Right forelimb (tissue), 1 donor: ENCODE results near the gene ZFYVE9.
"Not testable (repeated sequence)": the region's sequence is repeated elsewhere in the genome, so short reads cannot be mapped to it uniquely, and the experiment has no call there.

Experiments
- DNase-seq: peaks from one replicate; pipeline ENCODE4 v3.0.0-alpha.2; 2018

The ZFYVE9 gene

DNA sequence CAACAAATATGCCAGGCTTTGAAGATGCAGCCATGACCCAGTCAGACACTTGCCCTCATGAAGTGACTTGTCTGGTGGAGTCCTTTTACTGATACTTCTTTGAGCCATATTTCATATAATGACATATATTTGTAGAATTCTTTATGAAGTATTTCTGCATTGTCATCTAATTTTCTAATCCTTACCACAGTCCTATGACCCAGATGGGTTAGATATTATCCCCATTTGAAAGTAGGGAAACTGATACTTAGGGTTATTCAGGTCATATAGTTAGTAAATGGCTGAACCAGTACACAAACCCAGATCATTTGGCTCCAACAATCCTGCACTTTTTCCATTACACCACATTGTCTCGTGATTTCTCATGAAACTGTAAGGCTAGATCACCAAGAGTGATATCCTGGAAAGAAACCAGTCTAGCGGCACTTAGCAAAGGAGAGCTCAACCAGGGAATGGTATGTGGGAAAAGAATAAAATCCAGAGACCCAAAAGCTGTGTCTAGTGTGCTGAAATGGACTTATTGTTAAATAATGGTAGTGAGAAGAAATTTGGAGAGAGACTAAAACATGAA, 49.6 kb downstream of the ZFYVE9 start:
- DNase-seq: no peak

DNA sequence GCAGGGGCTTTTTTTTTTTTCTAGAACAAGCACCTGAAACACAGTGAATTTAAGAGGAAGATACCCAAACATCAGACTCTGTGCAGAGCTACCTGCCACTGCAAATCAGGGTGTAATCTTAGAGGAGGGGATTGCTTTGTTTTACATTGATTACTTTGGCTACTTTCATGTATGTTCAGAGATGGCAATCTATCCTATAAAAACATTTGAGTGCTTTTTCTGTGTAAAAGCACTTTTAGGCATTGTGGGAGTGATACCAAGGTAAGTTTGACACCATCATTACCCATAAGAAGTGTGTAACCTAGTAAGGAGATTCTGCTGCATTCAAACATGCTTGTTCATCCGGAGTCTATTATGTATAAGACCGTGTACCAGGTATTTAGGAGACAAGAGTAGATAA, 50.1 kb downstream of the ZFYVE9 start:
- no peak for DNase-seq

DNA sequence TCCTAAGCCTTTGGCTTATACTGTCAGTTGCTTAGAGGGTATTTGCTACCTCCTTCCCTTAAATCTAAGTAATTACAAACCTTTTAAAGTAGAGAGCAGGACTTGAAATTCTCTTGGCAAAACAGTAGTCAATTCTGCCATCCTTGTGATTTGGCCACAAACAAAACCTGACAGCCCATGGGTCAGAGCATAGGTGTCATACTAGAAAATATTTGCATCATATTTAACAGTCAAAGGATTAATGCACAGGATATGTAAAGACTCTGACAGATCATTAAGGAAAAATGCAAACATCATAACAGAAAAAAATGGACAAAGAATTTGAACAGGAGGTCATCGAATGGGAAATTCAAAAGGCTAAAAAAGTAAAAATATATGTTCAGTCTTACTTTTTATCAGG, 50.5 kb downstream of the ZFYVE9 start:
- no peak for DNase-seq

DNA sequence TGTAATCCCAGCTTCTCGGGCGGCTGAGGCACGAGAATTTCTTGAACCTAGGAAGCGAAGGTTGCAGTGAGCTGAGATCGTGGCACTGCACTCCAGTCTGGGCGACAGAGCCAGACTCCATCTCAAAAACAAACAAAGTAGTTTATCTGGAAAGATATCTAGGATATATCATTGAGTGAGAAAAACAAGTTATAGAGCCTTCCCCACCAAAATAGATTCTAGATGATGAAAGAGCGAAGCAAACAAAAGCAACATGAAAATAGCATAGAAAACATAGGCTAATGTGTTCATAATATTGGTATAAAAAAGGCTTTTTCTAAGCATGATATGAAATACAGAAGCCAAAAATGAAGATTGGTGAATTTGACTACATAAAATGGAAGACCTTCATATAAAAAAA, 52.1 kb downstream of the ZFYVE9 start:
- no peak for DNase-seq

DNA sequence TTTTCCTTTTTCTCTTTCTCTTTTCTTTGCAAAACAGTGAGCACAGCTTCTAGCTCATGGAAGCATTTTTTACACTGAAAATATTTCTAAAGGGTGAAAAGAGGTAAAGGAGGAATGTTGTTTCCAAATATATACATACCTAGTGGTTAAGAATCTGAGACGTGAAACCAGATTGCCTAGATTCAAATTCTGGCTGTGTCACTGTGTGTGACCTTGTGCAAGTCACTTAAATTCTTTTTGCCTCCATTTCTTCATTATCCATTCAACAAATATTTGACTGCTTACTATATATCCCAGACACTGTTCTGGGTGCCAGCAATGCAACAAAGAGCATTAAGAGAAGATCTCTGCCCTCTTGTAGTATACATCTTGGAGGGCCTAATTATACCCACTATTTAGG, 53.3 kb downstream of the ZFYVE9 start:
- no peak for DNase-seq

DNA sequence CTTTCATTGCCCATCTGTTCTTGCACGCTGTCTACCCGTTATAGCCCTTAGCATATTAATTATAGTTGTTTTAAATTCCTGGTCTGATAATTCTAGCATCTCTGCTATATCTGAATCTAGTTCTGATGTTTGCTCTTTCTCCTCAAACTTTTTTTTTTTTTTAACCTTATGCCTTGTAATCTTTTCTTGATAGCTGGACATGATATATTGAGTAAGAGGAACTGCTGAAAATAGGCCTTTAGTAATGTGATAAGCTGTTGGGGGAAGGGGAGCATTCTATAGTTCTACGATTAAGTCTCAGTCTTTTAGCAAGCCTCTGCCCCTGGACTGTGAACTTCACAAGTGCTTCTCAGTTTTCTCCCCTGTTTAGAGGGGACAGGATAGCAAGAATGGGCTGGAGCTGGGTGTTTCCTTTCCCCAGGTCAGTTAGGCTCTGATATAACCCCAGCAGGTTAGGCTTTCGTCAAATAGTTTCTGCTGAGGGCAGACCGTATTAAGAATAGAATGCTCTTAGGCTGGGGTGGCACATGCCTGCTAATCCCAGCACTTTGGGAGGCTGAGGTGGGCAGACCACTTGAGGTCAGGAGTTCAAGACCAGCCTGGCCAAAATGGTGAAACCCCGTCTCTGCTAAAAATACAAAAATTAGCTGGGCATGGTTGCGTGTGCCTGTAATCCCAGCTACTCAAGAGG, 62.2 kb downstream of the ZFYVE9 start:
- no peak for DNase-seq

DNA sequence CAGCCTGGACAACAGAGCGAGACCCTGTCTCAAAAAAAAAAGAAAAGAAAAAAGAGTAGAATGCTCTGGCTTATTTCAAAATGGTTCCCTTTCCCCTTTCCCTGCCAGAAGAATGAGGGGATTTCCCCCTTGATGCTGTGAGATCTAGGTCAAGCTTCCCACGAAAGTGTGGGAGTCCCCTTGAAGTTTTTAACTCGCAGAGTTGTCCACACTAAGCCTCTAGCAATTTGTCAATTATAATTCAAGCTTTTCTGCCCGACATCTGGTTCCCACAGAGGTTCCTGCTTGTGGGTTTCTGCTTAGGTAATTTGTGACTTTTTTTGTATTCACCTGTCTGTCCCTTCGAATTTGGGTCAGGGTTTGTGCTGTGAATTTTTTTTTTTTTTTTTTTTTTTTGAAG, 62.8 kb downstream of the ZFYVE9 start:
- no peak for DNase-seq

DNA sequence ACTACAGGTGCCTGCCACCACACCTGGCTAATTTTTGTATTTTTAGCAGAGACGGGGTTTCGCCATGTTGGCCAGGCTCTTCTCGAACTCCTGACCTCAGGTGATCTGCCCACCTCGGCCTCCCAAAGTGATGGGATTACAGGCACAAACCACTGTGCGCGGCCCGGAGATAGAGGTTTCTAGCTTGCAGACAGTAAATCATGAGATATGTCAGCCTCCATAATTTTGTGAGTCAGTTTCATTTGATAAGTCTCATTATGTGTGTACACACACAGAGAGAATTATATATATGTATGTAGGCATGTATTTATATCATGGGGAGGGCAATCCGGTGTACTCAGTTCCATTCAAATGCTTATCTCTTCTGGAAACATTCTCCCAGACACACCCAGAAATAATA, 64.8 kb downstream of the ZFYVE9 start:
- not testable (repeated sequence) for DNase-seq

DNA sequence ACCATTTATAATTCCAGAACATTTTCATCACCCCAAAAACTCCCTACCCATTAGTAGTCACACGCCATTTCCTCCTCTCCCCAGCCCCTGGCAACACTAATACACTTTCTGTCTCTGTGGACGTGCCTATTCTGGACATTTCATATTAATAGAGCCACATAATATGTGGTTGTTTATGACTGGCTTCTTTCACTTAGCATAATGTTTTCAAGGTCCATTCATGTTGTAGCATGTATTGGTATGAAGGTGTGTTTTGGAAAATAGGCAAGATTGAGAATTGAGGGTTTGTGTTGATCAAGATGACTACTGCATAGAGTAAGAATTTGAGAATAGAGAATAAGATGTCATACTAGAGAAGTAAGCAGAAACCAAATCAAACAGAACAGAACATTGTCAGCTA, 67.5 kb downstream of the ZFYVE9 start:
- DNase-seq: no peak

DNA sequence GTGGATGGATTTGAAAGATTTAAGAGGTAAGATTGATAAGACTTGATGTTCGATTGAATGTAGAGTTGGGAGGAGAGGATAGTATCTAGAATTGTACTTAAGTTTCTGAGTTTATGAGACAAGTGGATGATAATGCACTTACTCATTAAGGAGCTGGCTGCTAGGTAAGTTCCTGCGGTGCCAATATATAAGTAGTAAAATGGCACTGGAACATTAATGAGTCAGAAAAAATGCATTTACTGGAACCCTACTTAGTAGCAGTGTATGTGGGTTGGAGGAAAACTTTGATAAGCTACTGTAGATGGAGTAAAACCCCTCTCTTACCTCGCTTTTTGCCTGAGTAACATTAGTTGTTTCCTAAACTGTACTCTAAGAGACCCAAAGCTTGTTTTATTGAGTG, 68.2 kb downstream of the ZFYVE9 start:
- DNase-seq: no peak

DNA sequence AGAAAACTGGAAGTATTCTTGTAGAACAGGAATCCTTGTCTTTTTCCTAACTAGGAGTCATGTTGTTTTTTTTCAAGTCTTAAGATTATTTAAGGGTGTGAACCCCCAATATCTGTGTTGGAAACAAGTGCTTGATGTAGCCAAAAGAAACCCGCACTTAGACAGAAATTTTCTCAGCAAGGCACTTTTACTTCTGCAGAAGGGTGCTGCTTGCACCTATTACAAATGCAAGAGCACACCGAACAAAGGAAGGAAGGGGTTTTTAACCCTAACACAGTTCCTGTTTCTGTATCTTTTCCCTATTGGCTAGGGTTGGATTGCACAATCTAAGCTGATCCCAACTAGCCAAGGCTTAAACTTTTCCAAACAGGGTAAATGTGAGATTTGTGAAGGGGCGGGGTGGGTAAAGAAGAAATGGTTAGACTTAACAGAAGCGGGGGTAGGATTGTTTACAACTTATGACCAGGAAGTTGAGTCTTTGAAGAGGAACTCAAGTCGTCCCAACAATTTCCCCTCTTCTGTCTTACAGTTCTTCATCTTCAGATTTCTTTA, 75.1 kb downstream of the ZFYVE9 start:
- no peak for DNase-seq

DNA sequence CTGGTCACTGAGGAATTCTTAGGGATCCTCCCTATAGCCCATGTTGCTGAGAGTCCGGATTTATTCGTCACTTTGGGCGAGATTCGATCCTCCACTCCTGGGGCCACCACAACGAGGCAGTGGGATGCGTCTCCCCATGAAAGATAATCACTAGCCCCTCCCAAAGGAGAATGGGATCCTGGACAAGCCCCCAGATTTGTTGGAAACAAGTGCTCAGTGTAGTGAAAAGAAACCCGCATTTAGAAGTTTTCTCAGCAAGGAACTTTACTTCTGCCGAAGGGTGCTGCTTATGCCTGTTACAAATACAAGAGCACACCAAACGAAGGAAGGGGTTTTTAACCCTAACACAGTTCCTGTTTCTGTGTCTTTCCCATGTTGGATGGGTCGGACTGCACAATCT, 83.3 kb downstream of the ZFYVE9 start:
- no peak for DNase-seq

DNA sequence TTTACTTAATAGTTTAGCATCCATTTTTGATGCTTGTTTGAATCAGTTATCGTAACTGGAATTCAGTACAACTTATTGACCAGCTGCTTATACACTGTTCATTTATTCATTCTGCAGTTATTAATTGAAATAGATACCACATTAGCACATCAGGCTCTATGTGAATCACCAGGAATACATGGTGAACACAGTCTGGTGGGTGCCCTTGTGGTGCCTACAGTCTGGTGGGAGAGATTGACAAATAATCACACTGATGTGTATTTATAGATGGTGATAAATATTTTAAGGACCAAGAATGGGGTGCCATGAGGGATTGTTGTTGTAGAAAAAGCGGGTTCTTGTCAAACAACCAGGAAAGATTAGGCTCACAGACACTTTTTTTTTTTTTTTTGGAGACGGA, 87.6 kb downstream of the ZFYVE9 start:
- DNase-seq: no peak

DNA sequence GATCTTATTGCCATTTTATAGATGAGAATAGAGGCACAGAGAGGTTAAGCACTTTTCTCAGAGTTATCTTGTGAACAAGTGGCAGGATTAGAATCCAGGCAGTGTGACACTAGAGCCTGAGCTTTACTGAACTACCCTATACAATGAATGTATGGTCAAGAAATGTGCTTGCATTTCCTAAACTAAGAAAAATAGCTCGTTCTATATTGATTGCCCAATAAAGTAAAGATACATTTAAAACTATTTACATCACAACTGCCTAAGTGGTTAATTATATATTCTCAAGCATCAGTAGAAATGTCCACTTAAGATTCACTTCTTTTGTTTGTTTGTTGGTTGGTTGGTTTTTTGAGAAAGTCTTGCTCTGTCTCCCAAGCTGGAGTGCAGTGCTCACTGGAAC, 91.6 kb downstream of the ZFYVE9 start:
- DNase-seq: no peak

DNA sequence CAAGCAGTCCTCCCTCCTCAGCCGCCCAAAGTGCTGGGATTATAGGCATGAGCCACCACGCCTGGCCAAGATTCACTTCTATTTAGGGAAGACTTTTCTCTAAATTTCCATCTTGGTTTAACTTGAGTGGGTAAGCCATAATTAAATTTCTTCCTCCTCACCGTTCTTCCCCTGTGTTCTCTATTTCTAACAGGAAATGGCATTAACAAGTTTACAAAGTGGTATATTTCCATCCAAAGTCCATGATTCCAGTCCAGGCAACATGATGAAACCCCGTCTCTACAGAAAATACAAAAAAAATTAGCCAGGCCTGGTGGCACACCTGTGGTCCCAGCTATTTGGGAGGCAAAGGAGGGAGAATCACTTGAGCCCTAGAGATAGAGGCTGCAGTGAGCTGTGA, 92.1 kb downstream of the ZFYVE9 start:
- no peak for DNase-seq

DNA sequence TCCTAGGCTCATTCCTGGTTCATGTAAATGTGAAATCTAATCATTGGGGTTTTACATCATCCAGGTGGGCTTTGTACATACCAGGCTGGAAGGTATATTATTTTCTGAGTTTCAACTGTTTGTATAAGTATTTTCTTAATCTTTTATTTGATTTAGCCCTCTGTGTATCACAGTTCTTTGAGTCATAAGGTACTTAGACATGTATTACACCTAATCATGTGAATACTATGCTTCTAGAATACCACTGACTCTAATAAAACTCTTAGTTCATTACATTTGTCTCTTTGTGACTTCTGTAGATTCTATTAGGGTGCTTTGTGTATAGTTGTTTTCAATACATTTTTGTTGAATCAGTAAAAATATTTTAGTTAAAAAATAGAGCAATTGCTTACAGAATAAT, 92.8 kb downstream of the ZFYVE9 start:
- DNase-seq: no peak

DNA sequence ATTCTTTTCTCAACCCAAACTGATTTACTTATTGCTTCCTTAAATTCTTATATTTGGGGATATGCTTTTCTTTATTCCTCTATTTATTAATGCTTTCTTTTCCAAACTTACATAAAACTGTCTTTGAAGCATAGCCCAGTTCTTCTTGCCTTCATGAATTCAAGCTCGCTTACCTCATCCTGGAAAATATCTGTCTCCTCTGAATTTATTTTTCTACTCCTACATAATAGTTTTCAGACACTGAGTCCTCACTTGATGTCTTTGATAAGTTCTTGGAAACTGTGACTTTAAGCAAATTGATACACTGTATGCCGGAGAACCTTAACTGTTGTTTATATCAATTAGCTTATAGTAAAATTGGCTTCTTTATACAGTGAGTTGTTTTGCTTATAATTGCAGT, 93.8 kb downstream of the ZFYVE9 start:
- DNase-seq: no peak

DNA sequence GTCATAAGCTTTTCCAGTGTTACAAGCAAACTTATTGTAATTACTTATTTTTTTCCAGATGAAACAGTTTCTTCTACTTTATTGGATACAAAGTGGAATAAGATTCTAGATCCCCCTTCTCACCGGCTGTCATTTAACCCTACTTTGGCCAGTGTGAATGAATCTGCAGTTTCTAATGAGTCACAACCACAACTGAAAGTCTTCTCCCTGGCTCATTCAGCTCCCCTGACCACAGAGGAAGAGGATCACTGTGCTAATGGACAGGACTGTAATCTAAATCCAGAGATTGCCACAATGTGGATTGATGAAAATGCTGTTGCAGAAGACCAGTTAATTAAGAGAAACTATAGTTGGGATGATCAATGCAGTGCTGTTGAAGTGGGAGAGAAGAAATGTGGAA, 95.5 kb downstream of the ZFYVE9 start:
- DNase-seq: no peak

DNA sequence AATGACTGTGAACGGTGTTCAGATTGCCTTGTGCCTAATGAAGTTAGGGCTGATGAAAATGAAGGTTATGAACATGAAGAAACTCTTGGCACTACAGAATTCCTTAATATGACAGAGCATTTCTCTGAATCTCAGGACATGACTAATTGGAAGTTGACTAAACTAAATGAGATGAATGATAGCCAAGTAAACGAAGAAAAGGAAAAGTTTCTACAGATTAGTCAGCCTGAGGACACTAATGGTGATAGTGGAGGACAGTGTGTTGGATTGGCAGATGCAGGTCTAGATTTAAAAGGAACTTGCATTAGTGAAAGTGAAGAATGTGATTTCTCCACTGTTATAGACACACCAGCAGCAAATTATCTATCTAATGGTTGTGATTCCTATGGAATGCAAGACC, 96.6 kb downstream of the ZFYVE9 start:
- no peak for DNase-seq

DNA sequence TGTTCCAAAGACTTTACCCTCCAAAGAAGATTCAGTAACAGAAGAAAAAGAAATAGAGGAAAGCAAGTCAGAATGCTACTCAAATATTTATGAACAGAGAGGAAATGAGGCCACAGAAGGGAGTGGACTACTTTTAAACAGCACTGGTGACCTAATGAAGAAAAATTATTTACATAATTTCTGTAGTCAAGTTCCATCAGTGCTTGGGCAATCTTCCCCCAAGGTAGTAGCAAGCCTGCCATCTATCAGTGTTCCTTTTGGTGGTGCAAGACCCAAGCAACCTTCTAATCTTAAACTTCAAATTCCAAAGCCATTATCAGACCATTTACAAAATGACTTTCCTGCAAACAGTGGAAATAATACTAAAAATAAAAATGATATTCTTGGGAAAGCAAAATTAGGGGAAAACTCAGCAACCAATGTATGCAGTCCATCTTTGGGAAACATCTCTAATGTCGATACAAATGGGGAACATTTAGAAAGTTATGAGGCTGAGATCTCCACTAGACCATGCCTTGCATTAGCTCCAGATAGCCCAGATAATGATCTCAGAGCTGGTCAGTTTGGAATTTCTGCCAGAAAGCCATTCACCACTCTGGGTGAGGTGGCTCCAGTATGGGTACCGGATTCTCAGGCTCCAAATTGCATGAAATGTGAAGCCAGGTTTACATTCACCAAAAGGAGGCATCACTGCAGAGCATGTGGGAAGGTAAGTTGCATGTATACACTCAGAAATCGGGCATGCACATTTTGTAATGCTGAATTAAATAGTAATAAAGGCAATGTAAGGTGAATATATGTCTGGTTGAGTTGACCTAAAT, 97.2 kb downstream of the ZFYVE9 start:
- DNase-seq: no peak

DNA sequence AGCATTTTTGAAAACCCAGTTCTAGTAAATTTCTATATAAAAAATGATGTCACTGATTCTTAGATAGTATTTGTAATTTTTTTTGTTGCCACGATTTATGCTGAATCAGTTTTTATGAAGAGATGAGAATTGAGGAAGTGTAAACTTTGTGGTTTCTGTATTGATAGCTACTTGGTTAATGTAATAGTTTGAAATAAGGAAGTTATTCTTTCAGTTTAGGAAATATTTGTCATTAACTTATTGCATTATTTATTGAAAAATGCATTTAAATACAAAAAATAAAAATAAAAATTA, 97.8 kb downstream of the ZFYVE9 start:
- no peak for DNase-seq

DNA sequence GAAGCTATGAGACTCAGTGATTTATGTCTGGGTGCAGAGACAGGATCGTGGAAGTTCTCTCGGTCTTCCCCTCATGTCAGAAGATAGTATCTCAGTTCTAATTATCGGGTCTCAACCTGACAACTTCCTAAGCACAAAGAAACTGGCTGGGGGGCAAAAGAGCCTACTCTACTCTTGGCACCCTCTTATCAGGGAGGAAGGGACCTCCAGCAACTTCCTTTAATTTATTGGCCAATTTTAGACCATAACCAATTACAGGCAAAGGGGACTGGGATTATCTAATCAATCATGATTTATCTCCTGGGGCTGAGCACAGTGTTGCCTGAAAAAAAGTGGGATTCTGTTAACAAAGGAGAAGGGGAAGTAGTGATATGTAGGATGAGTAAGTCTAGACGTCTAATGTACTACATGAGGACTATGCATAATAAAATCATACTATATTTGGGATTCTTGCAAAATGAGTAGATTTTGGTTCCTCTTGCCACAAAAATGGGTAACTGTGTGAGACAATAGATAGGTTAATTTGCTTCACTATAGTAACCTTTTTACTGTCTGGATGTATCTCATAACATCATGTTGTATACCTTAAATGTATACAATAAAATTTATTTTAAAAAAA, 98.8 kb downstream of the ZFYVE9 start:
- no peak for DNase-seq

DNA sequence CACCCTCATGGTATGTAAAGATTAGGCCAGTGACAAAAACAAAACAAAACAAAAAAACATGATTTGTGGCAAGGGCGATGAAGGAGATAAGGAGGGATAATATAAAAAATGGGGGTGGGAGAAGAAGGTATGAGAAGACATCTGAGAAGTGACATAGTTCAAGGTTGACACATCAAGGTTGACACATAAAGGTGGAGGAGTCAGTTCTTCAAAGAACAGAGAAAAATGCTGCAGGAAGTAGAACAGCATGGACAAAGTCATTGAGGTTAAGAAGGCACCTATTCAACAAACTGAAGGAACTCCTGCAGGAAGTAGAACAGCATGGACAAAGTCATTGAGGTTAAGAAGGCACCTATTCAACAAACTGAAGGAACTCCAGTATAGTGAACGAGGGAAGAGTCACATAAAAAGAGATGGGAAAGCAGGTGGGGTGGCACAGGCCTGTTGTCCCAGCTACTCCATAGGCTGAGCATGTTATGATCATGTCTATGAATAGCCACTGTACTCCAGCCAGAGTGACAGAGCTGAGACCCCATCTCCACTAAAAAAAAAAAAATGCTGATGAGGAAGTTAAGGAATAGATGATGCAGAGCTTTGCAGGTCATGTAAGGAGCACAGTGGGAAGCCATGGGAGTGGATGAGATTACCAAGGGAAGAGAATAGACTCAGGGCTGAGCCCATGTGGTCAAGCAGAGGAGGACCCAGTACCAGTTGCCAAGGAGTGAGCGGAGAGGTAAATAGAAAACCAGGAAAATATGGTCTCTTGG, 101.5 kb downstream of the ZFYVE9 start:
- no peak for DNase-seq
